ENCODE results near the gene OR7D2. TPM values are rescaled to one million over a fixed set of nuclear protein-coding genes. Genes with fewer than 3 reads are reported as not detected.

Gene OR7D2
- total and polyA plus RNA-seq, 10 donors, result 0.02 to 0.03 TPM; not detected in 8

DNA sequence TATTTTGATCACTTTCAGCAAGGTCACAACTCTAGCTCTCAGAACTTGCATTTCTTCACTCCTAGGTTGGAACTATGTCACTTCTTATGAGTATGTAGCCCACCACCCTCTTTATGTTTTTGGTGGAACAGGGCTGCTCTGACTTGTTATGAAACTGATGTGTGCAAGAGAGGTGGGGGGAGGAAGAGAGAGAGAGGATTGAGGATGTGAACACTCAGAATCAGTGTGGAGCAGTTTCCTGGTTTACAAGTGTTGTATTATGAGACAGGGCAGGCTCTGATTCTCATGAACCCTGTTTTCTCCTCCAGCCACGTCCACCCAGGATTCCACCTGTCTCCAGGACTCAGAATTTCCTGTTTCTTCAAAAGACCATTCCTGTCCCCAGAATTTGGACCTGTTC lies 22.5 kb upstream of the OR7D2 start:
- TF ChIP-seq POLR2AphosphoS5 (IDR thresholded peaks at IDR 0.05) (no peak), POLR2A (IDR thresholded peaks at IDR 0.05) (no peak)
- TF ChIP-seq, protein P1, sequence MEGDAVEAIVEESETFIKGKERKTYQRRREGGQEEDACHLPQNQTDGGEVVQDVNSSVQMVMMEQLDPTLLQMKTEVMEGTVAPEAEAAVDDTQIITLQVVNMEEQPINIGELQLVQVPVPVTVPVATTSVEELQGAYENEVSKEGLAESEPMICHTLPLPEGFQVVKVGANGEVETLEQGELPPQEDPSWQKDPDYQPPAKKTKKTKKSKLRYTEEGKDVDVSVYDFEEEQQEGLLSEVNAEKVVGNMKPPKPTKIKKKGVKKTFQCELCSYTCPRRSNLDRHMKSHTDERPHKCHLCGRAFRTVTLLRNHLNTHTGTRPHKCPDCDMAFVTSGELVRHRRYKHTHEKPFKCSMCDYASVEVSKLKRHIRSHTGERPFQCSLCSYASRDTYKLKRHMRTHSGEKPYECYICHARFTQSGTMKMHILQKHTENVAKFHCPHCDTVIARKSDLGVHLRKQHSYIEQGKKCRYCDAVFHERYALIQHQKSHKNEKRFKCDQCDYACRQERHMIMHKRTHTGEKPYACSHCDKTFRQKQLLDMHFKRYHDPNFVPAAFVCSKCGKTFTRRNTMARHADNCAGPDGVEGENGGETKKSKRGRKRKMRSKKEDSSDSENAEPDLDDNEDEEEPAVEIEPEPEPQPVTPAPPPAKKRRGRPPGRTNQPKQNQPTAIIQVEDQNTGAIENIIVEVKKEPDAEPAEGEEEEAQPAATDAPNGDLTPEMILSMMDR (IDR thresholded peaks at IDR 0.05 in 8 of 11, conservative IDR thresholded peaks at IDR 0.05 in 3 of 11), result no peak
- no peak for DNase-seq
- Histone ChIP-seq H3K36me3 (peaks cover 12 to 98% (median 72%) of the 10 kb centered on the region in 6 donors), H3K4me1 (peaks cover 6 to 33% (median 14%) of the 10 kb centered on the region in 6 donors), H3K27ac (peak overlapping the region in 5 of 8 donors; percentile 37 to 78 (median 60)), H3K4me3 (no peak overlapping the region), H3K9me3 (peaks cover 0 to 72% (median 55%) of the 10 kb centered on the region in 8 donors), H3K27me3 (replicated peaks in 1 of 7) (no peaks in the 10 kb centered on the region)
- WGBS, 5 donors, result 39 to 60% (median 50%) methylated on average over 1 of the region's 1 CpG
- intact Hi-C loops (cut with DNase I; ENCODE audit: low total_unique reads), result no loop called here

DNA sequence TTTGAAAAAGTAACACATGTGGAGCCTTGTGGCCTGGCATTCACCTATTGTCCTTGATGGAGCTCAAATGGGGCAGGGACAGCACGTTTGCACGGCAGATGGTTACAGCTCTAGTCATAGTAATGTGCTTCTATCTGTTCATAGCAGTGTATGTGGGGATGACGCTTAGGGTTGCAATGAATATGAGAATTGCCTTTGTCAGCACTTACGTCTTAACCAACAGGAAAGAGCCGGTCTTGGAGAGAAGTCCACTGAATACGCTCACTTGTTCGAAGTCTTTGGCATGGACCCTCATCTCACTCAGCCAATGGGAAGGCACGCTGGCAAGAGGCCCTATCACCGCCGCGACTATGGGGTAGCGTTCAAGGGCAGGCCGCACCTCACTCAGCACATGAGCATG lies 18.9 kb upstream of the OR7D2 start:
- H3K36me3 ChIP-seq, result peaks cover 22 to 100% (median 90%) of the 10 kb centered on the region in 6 donors
- 94 to 98% (median 98%) methylated on average over 13 of the region's 13 CpGs for WGBS, 5 donors
- peaks cover 6 to 26% (median 14%) of the 10 kb centered on the region in 6 donors for H3K4me1 ChIP-seq
- peaks cover 0 to 61% (median 42%) of the 10 kb centered on the region in 8 donors for H3K9me3 ChIP-seq
- no peak overlapping the region for H3K4me3 ChIP-seq
- no peak overlapping the region for H3K27ac ChIP-seq
- DNase-seq, result no peak
- no peaks in the 10 kb centered on the region for H3K27me3 ChIP-seq (replicated peaks in 1 of 7)
- intact Hi-C loops (cut with DNase I; ENCODE audit: low total_unique reads), result no loop called here
- no peak for TF ChIP-seq POLR2A (IDR thresholded peaks at IDR 0.05)
- TF ChIP-seq POLR2AphosphoS5 (IDR thresholded peaks at IDR 0.05), result no peak
- TF ChIP-seq, protein P1 (IDR thresholded peaks at IDR 0.05 in 8 of 11, conservative IDR thresholded peaks at IDR 0.05 in 3 of 11), result no peak

DNA sequence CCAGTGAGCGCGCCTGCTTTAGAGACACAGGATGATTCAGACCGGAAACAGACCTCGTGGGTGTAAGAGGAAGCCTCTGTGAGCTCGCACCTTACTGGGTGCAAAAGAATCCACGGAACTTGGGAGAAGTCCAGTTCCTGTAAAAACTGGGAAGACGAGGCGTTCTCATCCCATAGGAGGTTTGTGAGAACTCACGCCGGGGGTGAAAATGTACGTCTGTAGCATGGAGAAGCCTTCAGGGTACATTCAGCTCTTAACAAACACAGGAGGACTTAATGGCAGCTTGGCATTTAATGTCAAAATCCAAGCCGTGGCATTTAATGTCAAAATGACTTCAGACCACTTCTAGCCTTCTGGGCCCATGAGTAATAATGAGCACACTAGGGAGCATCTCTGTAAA lies 17.4 kb upstream of the OR7D2 start:
- H3K27me3 ChIP-seq (replicated peaks in 1 of 7), result no peaks in the 10 kb centered on the region
- no peak overlapping the region for H3K4me3 ChIP-seq
- no peak overlapping the region for H3K27ac ChIP-seq
- no peak for TF ChIP-seq POLR2AphosphoS5 (IDR thresholded peaks at IDR 0.05)
- TF ChIP-seq POLR2A (IDR thresholded peaks at IDR 0.05), result no peak
- TF ChIP-seq, protein P1 (IDR thresholded peaks at IDR 0.05 in 8 of 11, conservative IDR thresholded peaks at IDR 0.05 in 3 of 11), result no peak
- intact Hi-C loops (cut with DNase I; ENCODE audit: low total_unique reads), result no loop called here
- peaks cover 0 to 10% (median 6%) of the 10 kb centered on the region in 6 donors for H3K4me1 ChIP-seq
- H3K9me3 ChIP-seq, result peaks cover 0 to 52% (median 32%) of the 10 kb centered on the region in 8 donors
- WGBS, 5 donors, result 97 to 98% (median 98%) methylated on average over 12 of the region's 12 CpGs
- DNase-seq, result no peak
- peaks cover 22 to 100% (median 84%) of the 10 kb centered on the region in 6 donors for H3K36me3 ChIP-seq

DNA sequence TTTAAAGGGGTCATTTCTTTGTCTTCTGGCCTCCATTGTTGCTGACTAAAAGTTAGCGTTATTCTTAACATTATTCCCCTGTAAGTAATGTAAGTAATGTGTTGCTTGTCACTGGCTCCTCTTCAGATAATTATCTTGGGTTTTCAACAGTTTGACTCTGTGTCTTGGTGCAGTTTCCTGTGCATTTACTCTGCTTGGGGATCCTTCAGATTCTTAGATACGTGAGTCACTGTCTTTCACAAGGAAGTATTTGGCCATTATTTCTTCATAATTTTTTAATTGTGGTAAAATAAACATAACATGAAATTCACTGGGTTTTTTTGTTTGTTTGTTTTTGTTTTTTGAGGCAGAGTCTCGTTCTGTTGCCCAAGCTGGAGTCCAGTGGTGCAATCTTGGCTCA lies 13.5 kb upstream of the OR7D2 start:
- H3K36me3 ChIP-seq, result peaks cover 16 to 77% (median 46%) of the 10 kb centered on the region in 6 donors
- no peaks in the 10 kb centered on the region for H3K27me3 ChIP-seq (replicated peaks in 1 of 7)
- intact Hi-C loops (cut with DNase I; ENCODE audit: low total_unique reads), result no loop called here
- WGBS, 5 donors, result 89 to 95% (median 94%) methylated on average over 3 of the region's 3 CpGs
- DNase-seq, result no peak
- no peak overlapping the region for H3K27ac ChIP-seq
- peaks cover 0 to 44% (median 25%) of the 10 kb centered on the region in 8 donors for H3K9me3 ChIP-seq
- no peaks in the 10 kb centered on the region for H3K4me1 ChIP-seq
- no peak for TF ChIP-seq POLR2A (IDR thresholded peaks at IDR 0.05)
- H3K4me3 ChIP-seq, result no peak overlapping the region
